WERI-Rb-1 (cell line): ENCODE data around the gene FNBP1.
"Not testable (repeated sequence)": the region's sequence is repeated elsewhere in the genome, so short reads cannot be mapped to it uniquely, and the experiment has no call there.

ENCODE experiments used
- DNase-seq: peaks from one replicate; pipeline ENCODE4 v3.0.0-alpha.2; 2020
- H3K27ac ChIP-seq: fragments of 250-450 bp; sonication (Bioruptor Pico); 2 replicates; pipeline ENCODE4 v1.5.1; 2020; ENCODE audit warnings: mild to moderate bottlenecking, moderate library complexity
- H3K27me3 ChIP-seq: fragments of 250-450 bp; sonication (Bioruptor Pico); 2 replicates; pipeline ENCODE4 v1.5.1; 2021; ENCODE audit warnings: mild to moderate bottlenecking, low read depth, moderate library complexity; ENCODE audit not compliant: insufficient read depth, severe bottlenecking
- H3K36me3 ChIP-seq: fragments of 250-450 bp; sonication (Bioruptor Pico); 2 replicates; pipeline ENCODE4 v1.5.1; 2020; ENCODE audit warnings: mild to moderate bottlenecking, moderate library complexity
- H3K4me3 ChIP-seq: 2 replicates; pipeline ENCODE4 v1.5.1; 2011; ENCODE audit warnings: low read depth, mild to moderate bottlenecking, control low read depth, low read length
- H3K9me3 ChIP-seq: fragments of 250-450 bp; sonication (Bioruptor Pico); 2 replicates; pipeline ENCODE4 v1.5.1; 2021; ENCODE audit warnings: mild to moderate bottlenecking, moderate library complexity; ENCODE audit not compliant: severe bottlenecking
- CTCF ChIP-seq: IDR thresholded peaks from 2 replicates; pipeline ENCODE4 v1.5.1; 2011; ENCODE audit warnings: low read depth, mild to moderate bottlenecking, control low read depth, inconsistent platforms, low read length

FNBP1 gene

GRCh38 chr9:129981180-129981907, 61.6 kb downstream of the FNBP1 start:
- H3K27ac ChIP-seq = no peak overlapping the region
- TF ChIP-seq CTCF = no peak
- peaks cover 20% of the 10 kb centered on the region for H3K36me3 ChIP-seq
- no peak for DNase-seq
- no peaks in the 10 kb centered on the region for H3K27me3 ChIP-seq
- H3K4me3 ChIP-seq = no peak overlapping the region
- peaks cover 3% of the 10 kb centered on the region for H3K9me3 ChIP-seq

GRCh38 chr9:129980224-129980623, 62.8 kb downstream of the FNBP1 start:
- not testable (repeated sequence) for H3K9me3 ChIP-seq, DNase-seq, H3K27ac ChIP-seq, H3K4me3 ChIP-seq, H3K27me3 ChIP-seq
- H3K36me3 ChIP-seq = peaks cover 28% of the 10 kb centered on the region

- H3K27me3 ChIP-seq = no peaks in the 10 kb centered on the region
- no peaks in the 10 kb centered on the region for H3K9me3 ChIP-seq
- no peak for TF ChIP-seq CTCF
- H3K27ac ChIP-seq = no peak overlapping the region
- no peak overlapping the region for H3K4me3 ChIP-seq
- no peak for DNase-seq
- H3K36me3 ChIP-seq = peaks cover 30% of the 10 kb centered on the region
Measured at GRCh38 chr9:129979071-129979745, 63.8 kb downstream of the FNBP1 start.

GRCh38 chr9:129972816-129973215, 70.2 kb downstream of the FNBP1 start:
- H3K9me3 ChIP-seq = no peaks in the 10 kb centered on the region
- H3K27ac ChIP-seq = no peak overlapping the region
- TF ChIP-seq CTCF = no peak
- peaks cover 35% of the 10 kb centered on the region for H3K36me3 ChIP-seq
- DNase-seq = no peak
- no peak overlapping the region for H3K4me3 ChIP-seq
- no peaks in the 10 kb centered on the region for H3K27me3 ChIP-seq

- Histone ChIP-seq H3K36me3 (peaks cover 16% of the 10 kb centered on the region), H3K27ac (no peak overlapping the region), H3K4me3 (no peak overlapping the region), H3K27me3 (no peaks in the 10 kb centered on the region), H3K9me3 (no peaks in the 10 kb centered on the region)
- no peak for TF ChIP-seq CTCF
- DNase-seq = no peak
Measured at GRCh38 chr9:129968690-129969485, 74.1 kb downstream of the FNBP1 start.
